Stimulated activated CD4-positive, alpha-beta T cell treated with anti-CD3 and anti-CD28 coated beads, TNF-alpha, amount 100 ng/mL, for 4 hours (primary cell): ENCODE data around the gene ARAP1.

Experiments
- DNase-seq, 3 experiments: peaks; one replicate each; pipeline ENCODE4 v3.0.0-alpha.2; 2020; ENCODE audit warnings: low read depth in 3 of 3

Gene ARAP1

DNA sequence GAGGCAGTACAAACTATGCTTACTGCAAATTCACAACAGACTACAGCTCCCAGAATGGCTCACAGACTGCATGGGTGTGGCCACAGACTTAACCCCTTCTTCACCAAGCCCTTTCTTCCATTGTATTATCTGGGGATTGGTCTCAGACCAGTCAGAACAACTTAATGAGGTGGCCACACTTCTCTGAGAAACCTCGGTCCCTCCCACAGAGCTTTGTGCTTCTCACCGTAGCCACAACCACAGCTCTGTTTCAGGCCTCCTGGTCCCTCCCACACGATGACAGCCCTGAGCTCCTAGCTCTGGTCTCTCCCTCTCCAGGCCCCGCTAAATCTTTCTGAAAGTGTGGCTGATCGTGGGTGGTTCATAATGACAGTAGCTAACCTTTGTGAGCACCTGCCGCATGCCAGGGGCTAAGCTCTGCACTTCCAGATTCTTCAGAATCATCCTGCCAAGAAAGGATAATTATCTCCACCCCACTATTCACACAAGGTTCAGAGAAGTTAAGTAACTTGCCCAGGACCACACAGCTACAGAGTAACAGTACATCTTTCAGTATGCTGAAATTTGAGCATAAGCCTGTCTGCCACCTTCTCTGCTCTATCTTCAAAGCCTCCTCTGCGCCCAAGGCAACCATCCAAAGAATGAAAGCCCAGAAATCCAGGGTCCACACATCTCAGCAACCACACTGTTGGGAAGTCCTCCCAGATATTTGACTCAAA is 83.4 kb downstream of the ARAP1 start:
- no peak for DNase-seq

DNA sequence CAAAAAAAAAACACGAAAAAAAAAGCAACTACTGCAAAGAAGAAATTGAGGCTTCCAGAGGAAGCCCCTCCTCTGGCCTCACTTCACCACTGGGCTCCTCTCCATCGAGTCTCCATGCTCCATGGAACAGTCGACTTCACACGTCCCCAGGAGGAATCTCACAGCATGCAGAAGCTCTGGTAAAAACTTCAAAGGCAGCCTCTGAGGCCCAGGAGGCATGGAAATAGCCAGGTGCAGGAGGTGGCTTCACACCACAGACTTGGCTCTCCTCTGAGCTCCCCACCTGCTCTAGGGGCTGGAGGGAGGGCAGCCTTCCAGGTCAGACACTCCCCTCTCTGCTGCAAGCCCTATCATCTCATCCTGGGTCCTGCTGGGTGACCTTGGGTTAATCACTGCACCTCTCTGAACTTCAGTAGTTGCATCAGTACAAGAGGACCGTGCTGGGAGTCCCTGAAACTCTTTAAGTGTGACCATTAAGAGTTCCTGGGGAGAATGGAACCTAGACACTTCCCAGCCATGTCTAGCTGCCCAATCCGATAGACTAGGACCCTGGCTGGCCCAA is 86.2 kb downstream of the ARAP1 start:
- DNase-seq: no peak

DNA sequence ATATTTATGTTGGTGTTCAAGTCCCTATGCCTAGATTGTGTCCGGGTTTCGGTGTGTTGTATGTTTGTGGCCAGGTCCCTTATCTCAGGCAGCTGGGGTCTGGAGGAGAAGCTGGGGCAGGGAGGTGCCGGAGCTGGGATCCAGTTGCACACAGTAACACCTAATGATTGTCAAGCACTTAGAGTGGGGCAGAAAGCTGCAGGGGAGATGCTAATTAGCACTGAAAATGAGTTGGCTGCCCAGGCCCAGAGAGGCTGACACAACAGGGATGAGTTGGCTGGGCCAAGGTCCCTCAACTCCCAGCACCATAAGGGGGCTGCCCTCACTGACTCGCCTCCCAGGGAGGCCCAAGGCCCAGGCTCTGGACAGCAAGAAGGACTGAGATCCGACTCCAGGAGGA is 90.2 kb downstream of the ARAP1 start:
- no peak for DNase-seq

GRCh38 chr11:72661486-72661885 is 90.7 kb downstream of the ARAP1 start:
- no peak for DNase-seq

- no peak for DNase-seq
These were observed 93.1 kb downstream of the ARAP1 start for GRCh38 chr11:72658989-72659640.

DNA sequence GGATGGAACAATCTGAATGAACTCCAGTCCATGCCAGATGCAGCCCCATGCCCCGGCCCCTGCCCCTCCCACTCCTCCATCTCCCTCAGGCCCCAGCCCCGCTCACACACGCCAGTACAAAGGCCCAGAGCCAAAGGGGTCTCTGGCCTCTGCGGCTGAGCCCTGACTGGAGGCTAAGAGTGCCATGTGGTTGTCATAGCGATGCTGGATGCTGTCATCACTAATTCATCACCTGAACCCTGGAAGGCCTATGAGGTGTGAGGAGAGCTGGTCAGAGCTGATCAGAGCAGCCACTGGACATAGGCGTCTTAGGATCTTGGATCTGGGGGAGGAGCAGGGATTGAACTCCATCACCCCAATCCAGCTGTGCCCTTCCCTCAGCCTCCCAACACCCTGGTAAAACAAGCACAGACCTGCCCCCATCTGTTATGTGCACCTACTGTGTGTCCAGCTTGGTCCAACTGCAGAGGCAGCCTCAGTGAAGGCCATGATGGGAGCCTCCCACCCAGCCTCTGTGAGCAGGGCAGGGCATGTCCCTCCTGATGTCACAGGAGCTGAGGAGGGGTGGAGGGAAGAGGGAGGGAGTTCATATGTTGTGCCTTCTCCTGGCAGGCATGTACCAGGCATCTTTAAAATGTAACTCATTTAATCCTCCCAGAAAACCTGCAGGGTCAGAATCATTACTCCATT is 94.7 kb downstream of the ARAP1 start:
- no peak for DNase-seq

DNA sequence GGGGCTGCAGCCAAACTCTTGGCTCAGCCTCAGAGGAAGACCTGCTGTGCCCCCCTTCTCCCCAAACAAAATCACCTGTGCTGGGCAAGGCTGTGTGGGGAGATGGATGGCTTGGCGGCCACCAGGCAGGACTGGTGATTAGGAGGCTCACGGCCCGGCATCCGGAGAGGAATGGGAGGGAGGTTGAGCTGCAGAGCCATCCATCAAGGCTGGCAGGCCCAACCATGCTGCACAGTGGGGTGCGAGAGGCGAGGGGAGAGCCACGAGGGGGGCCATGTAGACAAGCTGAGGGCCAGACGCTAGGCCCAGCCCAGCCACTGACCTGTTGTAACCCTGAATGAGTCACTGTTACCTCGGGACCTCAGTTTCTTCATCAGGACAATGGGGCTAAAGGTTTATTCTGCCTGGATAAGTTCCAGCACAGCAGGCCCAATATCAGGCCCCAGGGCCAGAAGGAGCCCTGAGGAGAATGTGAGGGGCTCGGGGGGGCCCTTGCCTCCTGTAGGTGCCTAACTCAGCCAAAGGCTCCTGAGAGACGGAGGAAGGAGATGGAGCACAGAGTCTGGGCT is 96.2 kb downstream of the ARAP1 start:
- no peak for DNase-seq

GRCh38 chr11:72655014-72655413 is 97.2 kb downstream of the ARAP1 start:
- DNase-seq: no peak

DNA sequence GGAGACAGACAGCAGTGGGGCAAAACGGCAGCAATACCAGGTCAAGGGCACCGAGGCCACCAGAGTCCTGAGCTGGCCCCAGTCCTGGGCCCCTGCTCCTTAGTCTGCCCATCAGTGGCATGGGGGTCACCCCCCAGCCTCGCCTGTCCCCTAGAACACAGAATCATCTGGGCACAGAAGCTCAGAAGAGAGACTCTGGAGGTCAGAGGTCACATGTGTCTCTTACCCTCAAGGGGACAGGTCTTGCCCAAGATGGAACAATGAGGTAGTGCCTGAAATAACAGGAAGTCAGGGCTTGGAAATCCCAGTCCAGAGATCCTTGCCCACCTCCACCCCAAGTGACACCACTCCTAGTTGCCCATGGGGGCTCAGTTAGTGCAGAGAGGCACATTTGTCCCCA is 98.6 kb downstream of the ARAP1 start:
- no peak for DNase-seq

- no peak for DNase-seq
These were observed 99.2 kb downstream of the ARAP1 start for GRCh38 chr11:72652873-72653630.

DNA sequence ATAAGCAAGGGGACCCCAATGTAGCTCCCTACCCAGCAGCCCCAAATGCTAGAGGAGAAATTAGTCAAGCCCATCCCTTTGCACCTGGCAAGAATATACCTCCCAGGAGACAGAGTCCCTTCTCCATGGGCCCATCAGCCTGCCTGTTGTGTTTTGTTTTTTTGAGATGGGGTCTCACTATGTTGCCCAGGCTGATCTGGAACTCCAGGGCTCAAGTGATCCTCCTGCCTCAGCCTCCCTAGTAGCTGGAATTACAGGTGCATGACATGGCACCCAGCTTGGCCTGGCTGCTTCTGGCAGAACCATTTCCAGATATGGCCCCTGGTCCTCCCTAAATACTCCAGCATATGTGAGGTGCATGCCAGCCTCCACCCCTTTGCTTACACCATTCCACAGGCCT is 100.1 kb downstream of the ARAP1 start:
- DNase-seq: no peak

- DNase-seq: no peak
These were observed 102.8 kb downstream of the ARAP1 start for GRCh38 chr11:72649215-72649976.

DNA sequence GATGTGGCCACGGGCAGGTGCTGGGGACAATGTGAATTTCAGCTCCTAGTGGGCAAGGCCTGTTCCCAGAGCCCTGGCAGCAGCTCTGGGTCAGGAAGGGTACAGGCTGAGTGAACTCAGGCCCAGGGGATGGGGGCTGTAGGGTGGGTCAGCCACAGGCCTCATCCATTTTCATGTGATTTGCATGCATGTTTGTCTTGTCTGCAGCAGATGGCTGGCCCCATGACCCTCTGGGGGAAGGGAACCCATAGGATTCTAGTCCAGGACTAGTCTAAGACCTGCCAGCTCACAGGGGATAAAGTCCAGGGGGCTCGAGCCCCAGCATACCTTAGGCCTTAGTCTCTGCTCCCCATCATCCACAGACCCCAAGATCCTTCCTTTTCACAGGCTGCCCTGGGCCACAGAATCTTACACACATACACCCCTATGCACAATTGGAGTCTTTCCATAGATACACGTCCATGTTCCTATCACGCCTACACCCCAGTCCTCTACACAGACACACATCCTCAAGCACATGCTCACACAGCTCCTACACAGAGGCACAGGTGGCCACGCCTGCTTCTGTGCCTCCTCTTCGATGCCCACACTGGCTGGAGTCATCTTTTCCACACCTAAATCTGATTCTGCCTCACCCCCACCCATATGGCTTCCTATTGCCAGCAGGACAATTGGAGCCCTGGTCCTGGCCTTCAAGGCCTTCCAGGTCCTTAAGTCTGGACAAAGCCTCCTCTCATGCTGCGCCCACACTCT is 103.6 kb downstream of the ARAP1 start:
- no peak for DNase-seq

DNA sequence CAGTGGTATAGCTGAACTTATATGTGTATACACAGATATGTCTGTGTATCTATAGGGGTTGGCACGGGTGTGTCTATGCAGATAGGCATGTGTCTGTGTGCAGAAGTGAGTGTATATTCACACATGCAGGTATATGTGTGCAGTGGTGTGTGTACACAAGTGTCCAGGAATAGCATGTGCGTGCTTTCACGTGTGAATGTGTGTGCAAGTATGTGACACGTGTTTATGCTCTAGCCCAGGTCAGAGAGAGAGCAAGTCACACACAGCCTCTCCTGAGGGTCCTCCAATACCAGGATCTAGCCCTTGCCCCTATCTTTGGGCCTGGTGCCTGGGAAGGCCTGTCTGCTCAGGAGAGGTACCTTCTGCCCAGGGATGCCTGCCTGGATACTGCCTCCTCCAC is 104.3 kb downstream of the ARAP1 start:
- no peak for DNase-seq

GRCh38 chr11:72646472-72646871 is 105.7 kb downstream of the ARAP1 start:
- no peak for DNase-seq

- no peak for DNase-seq
These were observed 106.2 kb downstream of the ARAP1 start for GRCh38 chr11:72646024-72646423.

- peak in 1 of 3 experiments; percentile 4 for DNase-seq
These were observed 108.7 kb downstream of the ARAP1 start for GRCh38 chr11:72643547-72643946.

- DNase-seq: peak; percentile 31 to 57 (median 43)
These were observed 109.2 kb downstream of the ARAP1 start for GRCh38 chr11:72642884-72643522.

GRCh38 chr11:72642043-72642883 is 109.9 kb downstream of the ARAP1 start:
- DNase-seq: peak in 1 of 3 experiments; percentile 2
